NCI-H748 (cell line): ENCODE results near the gene NFIA.

ENCODE experiments used
- DNase-seq: peaks from one replicate; lab custom pipeline; 2025; ENCODE audit not compliant: unreplicated experiment; lab: John Stamatoyannopoulos, UW

The NFIA gene

DNA sequence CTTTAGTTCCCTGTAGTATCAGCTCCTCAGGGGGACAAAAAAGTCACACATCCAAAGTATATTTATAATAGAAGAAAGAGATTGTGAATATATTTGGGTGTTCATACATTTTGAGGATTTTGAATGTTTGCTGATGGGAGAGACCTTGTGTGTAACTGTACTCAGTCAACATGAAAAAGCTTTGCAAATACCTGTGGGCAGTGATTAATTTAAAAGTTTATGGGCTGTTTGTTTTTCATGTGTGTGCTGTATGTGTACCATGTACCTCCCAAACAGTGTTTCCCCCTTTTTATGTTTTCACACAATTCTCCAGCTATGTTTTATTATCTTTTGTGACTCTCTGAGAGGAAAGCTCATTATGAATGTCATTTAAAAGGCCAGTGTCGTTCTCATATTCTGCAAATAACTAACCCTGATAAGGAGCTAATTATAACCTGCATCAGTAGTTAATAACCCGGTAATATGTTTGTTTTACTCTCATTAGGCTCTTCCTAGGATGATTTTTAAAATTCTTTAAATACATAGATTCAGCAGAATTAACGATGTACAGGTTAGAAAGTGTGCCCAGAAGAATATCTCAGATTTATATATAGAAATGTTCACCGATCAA, 271.5 kb downstream of the NFIA start:
- DNase-seq = no peak

DNA sequence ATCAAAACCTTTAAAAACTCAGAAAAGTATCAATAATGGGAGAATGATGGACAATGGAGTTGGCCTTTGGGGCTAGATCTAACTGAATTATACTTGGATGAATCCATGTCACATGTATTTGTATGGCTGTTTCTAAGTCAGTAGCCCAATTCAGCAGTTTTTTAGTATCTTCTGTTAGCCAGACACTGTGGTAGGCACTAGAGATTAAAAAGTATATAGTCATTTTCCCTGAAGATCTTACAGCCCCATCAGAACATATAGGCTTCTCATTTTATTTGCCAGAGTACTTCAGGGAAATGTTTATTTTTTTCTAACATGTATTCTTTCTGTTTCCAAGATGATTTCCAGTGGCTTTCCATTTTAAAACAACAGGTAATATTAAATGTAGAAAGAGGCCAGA, 273.7 kb downstream of the NFIA start:
- DNase-seq = no peak

DNA sequence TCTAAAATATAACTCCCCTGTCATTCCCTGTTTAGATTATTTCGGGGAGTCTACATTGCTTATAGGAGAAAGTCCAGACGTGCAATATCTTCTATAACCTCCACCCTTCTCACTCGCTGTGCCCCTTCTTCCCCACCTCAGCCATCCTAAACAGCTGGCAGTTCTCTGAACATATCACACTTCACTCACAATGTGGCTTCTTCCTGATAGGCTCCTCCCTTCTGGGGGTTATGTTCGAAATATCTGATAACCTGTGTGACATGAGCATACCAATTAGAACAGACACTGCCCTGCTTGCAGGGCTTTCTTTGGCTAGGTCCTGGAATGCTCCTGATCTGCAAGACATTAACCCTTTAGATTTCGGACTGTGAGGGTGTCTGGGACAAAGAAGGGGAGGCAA, 274.6 kb downstream of the NFIA start:
- no peak for DNase-seq

DNA sequence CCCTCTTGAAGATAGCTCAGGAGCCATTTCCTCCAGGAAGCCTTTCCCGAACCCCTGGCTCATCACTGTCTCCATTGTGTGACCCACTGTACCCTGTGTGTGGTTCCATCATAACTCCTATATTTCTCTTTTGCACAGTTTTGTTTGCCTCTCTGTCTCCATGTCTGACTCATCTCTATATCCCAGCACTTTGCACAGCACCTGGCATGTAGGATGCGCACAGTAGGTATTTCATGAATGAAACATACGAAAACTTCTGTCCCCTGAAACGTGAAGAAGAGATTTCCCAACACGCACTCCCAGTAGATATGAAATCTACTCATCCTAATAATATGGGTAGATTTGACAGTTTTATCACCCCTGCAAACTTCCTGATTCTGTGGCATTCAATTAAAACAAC, 275.2 kb downstream of the NFIA start:
- DNase-seq = no peak

DNA sequence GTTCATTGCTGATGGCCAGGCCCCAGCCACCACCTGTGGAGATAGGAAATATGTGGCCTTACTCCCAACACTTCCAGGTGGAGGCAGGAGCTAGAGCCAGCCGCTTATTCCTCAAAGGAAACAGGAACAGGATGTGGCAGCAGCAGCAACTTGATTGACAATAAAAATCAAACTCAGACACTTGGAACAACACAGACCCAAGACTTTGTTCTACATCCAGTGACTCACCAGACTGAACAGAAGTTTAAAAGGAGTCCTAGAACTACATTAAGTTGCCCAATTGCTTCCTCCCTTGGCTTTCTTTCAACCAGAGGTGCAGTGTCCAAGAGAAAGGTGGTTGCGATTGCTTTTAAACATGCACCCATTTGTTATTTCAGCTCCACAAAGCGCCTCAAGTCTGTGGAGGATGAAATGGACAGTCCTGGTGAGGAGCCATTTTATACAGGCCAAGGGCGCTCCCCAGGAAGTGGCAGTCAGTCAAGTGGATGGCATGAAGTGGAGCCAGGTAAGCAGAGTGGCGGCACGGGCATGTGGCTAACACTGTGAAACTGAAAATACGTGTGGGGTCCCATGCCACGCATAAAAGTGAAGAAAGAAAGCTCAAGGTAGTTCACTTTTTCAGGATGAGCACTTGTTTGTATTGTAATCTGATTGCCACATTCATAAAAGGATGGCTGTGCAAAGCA, 276.6 kb downstream of the NFIA start:
- DNase-seq = no peak

DNA sequence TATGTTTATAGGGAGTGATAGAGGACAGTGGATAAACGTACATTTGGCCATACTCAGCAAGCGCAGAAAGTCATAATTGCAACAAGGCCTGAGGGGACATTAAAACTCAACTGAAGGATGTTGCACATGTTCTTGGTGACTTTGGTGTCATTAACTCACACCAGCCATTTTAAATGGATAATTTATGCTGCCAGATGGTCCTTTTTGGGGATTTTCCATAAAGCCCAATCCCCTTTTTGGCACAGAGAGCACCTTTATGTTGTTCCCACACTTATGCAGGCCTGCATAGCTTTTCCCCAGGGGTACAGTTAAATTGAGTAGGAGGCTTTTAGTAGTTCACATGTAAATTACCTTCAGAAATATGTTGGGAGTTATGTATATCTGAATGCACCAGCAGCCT, 279.6 kb downstream of the NFIA start:
- DNase-seq = no peak

DNA sequence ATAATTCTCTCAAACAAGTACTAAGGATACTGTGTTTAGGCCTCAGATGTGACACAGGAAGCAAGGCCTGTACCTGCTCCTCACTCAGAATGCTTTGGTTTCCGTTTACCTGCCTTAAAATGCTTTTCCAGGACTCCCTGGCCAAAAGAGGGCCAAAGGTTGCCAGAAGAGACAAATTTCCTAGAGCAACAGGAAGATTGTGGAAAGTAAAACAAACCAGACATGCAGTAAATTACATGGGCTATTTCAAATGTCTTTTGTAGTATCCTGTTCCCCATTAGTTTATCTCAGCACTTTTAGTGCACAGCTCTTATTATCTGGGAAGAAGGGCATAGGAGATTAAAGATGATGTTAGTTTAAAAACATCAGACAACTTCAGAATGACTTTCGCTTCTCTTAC, 280.0 kb downstream of the NFIA start:
- DNase-seq = no peak

DNA sequence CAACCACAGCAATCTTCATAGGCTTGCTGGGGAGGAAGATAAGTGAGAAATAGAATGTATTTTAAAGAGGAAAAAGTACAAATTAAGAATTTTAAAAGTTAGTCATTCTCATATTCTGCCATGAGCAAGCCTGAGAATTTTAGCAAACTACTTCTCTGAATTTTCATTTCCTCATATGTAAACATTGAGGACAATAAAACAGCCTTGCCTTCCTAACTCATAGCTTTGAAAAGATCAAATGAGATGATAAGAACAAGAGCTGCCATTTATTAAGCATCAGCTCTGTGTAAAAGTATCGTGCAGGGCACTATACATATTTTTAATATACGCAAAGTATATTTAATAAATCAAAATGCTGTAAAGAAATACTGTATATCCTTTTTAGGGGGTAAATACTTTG, 286.0 kb downstream of the NFIA start:
- DNase-seq = no peak

DNA sequence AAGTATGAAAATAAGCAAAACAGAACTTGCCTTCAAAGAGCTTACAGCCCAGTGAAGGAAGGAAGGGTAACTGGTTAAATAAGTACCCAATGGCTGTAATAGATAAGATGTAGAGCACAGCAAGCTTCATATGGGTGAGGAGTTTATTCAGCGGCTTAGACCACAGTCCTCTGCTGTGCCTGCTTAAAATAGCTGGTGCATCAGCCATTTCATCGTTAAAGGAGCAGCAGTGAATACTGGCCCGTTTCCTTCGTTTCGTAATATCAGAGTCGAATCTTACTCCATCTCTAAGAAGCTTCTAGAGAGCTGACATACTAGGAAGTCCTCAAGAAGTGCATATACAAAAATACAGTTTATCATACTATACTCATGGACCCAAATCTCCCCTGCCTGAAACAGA, 286.5 kb downstream of the NFIA start:
- no peak for DNase-seq

DNA sequence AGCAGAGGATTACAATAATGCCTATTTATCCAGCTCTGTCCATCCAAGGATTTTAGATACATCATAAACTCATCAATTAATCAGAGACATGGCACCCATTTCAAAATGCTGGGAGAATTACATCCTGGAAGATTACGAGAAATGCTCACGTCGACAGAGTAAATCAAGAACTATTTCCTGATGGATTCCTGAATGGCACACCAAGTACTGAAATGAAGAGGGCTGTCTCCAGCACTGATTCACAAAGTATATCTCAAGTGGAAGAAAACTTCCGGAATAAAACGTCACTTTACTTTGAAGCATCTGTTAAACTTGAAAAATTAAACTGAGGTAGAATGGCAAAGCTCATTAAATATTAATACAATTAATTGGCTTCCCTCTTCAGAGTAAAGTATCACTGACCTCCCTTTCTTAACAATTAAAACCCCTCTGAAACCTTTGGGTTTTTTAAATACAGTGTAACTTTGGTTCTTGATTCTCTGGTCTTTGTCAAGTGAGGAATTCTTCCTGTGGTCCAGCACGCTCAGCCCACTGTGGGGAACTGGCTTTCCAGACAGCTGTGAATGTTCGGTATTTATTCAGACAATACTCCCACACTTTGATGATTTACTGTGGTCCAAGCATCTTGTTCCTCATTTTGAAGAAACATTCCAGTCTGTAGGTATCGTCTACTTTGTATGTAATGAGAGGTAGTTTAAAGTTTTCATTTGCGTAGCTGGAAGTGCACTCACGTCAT, 288.0 kb downstream of the NFIA start:
- no peak for DNase-seq

DNA sequence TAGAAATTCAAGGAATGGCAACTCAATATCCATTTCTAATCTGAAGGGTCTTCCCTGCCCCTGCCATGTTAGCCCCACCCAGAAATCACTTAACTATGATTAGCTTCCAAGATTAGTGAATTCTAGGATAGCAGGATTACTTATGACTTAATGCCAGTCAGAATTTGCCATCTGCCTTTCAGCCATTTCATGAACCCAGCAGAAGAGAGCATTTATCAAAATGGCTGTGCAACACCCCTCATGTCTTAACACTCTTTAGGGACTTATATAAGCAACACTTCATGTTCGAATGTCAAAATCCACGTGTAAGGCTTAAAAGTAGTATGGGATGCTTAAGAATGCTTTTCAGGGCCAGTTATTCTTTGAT, 288.5 kb downstream of the NFIA start:
- no peak for DNase-seq

DNA sequence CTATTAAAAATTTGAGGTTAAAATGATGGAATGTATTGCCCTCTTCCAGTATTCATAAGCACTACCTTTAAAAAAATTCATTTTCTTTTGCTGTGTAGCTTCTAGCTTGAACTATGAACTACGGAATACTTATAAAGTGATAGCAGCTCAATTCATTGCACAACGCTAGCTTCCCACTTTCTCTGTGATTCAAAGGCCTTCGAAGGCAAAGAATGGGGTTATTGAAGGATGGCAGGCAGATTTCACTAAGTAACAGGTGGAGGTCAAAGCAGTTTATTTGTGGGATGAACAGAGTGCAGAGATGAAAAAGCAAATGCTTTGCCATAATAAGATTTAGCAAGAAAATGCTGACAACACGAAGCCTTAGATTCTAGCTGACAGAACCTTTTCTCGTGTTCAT, 290.6 kb downstream of the NFIA start:
- no peak for DNase-seq

DNA sequence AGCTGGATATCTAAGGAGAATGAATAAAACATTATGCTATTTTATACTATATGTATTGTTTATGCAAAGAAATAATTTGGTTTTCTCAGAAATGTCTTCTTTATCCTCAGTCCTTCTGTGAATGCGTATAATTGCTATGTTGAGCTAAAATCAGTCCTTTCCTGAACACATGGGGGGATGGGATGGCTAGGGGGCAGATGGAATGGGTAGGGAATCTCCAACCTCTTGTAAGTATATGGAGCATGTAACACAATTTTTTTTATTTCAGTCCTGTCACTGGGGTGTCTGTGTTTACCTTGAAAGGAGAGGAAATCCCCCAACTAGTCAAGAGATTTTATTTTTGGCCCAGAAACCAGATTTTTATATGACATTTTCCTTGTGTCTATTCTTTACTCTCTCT, 291.8 kb downstream of the NFIA start:
- DNase-seq = no peak

DNA sequence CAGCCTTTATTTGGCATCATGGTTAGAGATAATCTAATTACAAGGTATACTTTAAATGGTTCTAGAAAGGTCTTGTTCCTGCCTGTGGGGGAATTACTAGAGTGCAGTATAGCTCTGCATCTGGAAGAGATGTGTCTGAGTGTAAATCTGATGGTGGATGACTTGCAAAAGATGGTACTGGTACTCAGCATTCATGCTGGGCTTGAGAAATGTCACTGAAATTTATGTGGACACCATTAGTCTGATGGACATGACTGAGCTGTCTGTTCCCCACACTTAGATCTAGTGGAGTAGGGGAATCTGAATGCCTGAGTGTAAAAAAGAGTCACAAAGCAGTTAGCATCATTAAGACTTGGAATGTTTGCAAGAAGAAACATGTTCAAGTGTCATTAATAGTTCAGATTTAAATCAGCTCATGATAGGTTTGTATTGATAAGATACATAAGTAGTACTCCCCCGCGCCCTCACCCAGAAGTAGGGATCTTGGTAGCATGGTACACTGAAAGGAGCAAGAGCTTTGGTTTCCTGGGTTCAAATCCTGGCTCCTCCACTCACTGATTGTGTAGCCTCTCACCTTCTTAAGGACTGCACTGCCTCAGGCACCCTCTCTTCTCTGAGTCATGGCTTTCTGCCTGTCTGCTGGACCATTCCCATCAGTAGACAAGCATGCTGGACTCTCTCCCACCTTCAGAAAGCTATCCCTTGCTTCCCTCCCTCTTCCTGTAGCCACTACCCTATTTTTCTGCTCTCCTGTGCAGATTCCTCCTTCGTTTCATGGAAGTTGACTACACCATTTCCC, 292.9 kb downstream of the NFIA start:
- DNase-seq = no peak

DNA sequence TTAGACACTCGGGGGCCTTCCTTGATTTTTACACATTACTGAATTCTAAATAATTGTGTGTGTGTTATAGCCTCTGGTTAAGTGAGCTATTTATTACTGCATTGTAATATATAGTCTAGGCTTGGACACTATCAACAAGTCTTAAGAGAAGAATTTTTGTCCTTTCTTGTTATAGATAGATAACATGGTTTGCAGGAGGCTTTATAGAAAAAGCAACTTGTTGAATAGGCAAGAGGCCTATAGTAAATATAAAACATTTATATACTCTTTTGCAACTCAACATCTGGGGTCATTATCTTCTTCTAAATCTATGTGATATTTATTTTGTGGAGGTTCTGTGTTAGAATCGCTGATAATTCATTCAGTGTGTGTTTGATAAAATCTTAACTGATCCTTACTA, 293.8 kb downstream of the NFIA start:
- no peak for DNase-seq

DNA sequence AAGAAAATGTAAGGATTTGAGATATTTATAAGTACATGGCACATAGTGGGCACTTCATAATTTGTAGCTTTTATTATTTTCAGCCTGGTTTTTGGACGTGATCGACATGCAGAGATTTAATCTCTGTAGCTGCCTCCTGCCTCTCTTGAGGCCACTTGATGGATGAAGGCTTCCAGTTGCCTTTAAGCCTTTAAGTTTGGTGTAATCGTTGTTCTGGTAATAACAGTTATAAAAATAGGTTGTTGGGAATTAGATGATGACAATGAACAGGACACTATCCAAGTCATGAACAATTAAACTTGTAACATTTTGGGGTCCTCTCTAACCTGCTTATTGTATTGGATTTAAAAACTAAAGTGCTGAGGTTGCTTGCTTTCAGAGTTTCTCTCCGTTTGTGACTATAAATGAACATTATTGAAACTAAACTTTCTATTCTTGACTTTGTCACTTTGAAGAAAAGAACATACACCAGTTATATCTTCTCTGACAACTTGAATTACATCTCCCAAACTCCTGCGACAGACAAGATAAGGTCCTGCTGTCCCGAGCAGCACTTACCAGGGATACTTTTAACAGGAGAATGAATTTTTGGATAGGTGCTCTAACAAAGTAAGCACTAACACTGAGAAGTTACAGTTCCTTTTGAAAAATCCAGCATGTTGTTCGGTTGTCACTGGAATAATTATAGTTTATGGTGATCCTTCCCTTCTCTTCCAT, 295.0 kb downstream of the NFIA start:
- no peak for DNase-seq

DNA sequence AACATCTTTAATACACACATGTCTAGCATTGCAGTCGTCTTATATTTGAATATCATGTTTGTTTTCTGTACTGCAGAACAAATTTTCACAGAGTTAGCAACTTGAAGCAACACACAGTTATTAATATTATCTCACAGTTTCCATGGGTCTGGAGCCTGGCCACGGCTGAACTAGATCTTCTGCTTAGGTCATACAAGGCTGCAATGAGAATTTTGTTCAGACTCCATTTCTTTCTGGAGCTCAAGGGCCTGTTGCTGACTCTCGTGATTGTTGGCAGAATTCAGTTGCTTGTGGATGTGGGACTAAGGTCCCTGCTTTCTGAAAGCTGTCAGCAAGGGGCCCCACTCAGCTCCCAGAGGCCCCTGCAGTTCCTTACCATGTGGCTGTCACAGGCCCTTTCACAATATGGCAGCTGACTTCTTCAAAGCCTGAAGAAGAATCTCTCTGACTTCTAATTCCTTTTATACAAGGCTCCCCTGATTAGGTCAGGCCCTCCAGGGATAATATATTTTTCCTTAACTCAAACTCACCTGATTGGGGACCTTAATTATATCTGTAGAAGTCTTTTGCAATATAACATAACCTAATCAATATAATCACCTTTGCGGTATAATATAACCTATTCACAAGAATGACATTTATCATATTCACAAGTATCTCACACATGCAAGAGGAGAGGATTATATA, 296.3 kb downstream of the NFIA start:
- no peak for DNase-seq

DNA sequence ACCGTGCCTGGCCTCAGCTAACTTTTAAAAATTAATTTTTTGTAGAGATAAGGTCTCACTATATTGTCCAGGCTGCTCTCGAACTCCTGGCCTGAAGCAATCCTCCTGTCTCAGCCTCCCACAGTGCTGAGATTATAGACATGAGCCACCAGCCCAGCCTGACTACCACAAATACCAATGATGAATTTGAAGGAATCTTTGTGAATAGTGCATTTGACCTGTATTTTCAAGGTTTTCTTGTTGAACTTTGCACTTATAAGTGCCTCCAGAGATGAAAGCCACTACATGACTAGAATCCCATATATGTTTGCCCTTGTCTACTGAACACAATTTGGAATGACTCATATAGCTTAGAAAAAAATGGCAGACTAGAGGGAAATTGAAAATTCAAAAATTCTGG, 297.3 kb downstream of the NFIA start:
- no peak for DNase-seq

DNA sequence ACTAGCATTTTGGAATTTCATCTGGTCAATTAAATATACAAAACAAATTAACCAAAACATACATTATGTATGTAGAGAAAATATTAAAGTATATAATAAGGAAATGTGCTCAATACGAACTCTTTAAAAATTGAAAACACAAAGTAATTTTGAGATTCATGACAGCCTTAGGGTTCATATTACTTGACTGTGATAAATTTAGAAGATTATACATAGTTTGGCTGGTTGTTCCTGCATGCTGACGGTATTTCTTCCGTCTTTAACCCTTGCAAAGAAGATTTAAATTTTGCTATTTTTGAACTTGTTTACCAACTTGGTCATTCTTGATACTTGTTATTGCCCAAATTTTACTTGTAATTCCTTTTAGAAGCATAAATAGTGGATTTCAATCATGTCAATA, 298.2 kb downstream of the NFIA start:
- no peak for DNase-seq

DNA sequence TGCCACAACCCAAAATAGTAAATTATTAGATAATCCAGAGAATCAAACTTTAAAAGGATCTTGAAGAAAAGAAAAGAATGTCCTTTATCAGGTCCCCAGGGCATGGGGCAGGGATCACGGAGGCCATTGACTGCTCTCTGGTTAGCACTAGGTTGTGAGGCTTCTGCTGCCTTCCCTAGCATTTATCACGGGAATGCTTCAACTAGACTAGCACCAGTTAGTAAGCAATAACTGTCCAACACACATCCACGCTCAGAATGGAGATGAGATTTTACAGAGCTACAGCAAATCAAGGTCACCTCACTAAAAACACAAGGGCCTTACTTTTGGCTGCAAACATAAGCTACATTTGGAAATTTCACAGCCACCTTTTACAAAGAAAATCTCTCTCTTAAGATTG, 304.0 kb downstream of the NFIA start:
- no peak for DNase-seq

DNA sequence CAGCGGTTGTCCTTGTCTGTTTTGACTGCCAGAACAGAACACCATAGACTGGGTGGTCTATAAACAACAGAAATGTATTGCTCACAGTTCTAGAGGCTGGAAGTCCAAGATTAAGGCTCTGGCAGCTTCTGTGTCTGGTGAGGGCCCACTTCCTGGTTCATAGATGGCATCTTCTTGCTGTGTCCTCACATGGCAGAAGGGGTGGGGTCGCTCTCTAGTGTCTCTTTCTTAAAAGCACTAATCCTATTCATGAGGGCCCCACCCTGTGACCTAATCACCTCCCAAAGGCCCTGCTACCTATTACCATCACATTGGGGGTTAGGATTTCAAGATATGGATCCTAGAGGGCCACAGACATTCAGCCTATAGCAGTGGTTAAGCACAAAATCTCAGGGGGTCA, 304.4 kb downstream of the NFIA start:
- DNase-seq = no peak
